ENCODE results near the gene OR52H1.

OR52H1 gene

GRCh38 chr11:5514841-5515240 is 33.5 kb downstream of the OR52H1 start (continued):
- TF ChIP-seq POU6F1 (CRISPR knock-in tag; IDR thresholded peaks at IDR 0.05; ENCODE audit: borderline replicate concordance, low read depth) (no peak), OSR1 (CRISPR knock-in tag; IDR thresholded peaks at IDR 0.05) (no peak), ZNF8 (CRISPR knock-in tag; IDR thresholded peaks at IDR 0.05) (no peak), ESRRG (CRISPR knock-in tag; IDR thresholded peaks at IDR 0.05) (no peak)

- TF ChIP-seq SNAI2 (CRISPR knock-in tag; IDR thresholded peaks at IDR 0.05) (no peak), ZNF8 (CRISPR knock-in tag; IDR thresholded peaks at IDR 0.05) (no peak), ESRRG (CRISPR knock-in tag; IDR thresholded peaks at IDR 0.05) (no peak), OSR1 (CRISPR knock-in tag; IDR thresholded peaks at IDR 0.05) (no peak), ZFP30 (CRISPR knock-in tag; IDR thresholded peaks at IDR 0.05) (no peak)
- ATAC-seq = no peak
These were observed 38.5 kb downstream of the OR52H1 start, which contains the start of gene UBQLN3 for GRCh38 chr11:5509803-5510202. TSS of gene UBQLN3 (minus strand) at chr11:5509957. CDS start at chr11:5509558, 399 bp downstream.

DNA sequence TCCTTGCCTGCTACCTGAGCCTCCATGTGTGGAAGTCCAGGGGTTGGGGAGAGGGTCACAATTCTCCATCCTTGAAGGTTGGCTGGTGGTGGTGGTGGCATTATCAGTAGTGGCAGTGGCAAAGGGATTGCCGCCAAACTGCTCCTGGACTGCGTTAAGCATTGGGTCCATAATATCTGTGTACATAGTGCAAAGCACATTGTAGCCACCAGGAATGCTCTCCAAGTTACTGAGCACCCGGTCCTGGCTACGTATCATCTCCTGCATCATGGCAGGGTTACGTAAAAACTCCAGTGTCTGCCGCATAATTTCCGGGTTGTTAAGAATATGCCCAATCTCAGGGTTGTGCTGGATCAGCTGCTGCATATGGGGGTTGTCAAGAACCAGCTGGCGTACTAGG is 39.7 kb downstream of the OR52H1 start:
- TF ChIP-seq RARB (CRISPR knock-in tag; IDR thresholded peaks at IDR 0.05) (no peak), TSHZ2 (CRISPR knock-in tag; IDR thresholded peaks at IDR 0.05) (no peak), OSR1 (CRISPR knock-in tag; IDR thresholded peaks at IDR 0.05) (no peak), ZNF8 (CRISPR knock-in tag; IDR thresholded peaks at IDR 0.05) (no peak), SNAI2 (CRISPR knock-in tag; IDR thresholded peaks at IDR 0.05) (no peak), POU6F1 (CRISPR knock-in tag; IDR thresholded peaks at IDR 0.05; ENCODE audit: borderline replicate concordance, low read depth) (no peak), TOX (CRISPR knock-in tag; IDR thresholded peaks at IDR 0.05; ENCODE audit: borderline replicate concordance) (no peak), ZNF565 (CRISPR knock-in tag; conservative IDR thresholded peaks at IDR 0.05; ENCODE audit: low read depth) (no peak), ARNTL (CRISPR knock-in tag; IDR thresholded peaks at IDR 0.05; ENCODE audit: borderline replicate concordance, low read depth) (no peak), CSDC2 (CRISPR knock-in tag; IDR thresholded peaks at IDR 0.05) (no peak), PPARA (CRISPR knock-in tag; IDR thresholded peaks at IDR 0.05; ENCODE audit: borderline replicate concordance) (no peak), ISL1 (CRISPR knock-in tag; IDR thresholded peaks at IDR 0.05) (no peak), ZFP30 (CRISPR knock-in tag; IDR thresholded peaks at IDR 0.05) (no peak), ZC3H10 (CRISPR knock-in tag; IDR thresholded peaks at IDR 0.05) (no peak)
- TF ChIP-seq, protein P1, sequence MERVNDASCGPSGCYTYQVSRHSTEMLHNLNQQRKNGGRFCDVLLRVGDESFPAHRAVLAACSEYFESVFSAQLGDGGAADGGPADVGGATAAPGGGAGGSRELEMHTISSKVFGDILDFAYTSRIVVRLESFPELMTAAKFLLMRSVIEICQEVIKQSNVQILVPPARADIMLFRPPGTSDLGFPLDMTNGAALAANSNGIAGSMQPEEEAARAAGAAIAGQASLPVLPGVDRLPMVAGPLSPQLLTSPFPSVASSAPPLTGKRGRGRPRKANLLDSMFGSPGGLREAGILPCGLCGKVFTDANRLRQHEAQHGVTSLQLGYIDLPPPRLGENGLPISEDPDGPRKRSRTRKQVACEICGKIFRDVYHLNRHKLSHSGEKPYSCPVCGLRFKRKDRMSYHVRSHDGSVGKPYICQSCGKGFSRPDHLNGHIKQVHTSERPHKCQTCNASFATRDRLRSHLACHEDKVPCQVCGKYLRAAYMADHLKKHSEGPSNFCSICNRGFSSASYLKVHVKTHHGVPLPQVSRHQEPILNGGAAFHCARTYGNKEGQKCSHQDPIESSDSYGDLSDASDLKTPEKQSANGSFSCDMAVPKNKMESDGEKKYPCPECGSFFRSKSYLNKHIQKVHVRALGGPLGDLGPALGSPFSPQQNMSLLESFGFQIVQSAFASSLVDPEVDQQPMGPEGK (CRISPR knock-in tag; IDR thresholded peaks at IDR 0.05; ENCODE audit: borderline replicate concordance) = no peak
- TF ChIP-seq, protein P2, sequence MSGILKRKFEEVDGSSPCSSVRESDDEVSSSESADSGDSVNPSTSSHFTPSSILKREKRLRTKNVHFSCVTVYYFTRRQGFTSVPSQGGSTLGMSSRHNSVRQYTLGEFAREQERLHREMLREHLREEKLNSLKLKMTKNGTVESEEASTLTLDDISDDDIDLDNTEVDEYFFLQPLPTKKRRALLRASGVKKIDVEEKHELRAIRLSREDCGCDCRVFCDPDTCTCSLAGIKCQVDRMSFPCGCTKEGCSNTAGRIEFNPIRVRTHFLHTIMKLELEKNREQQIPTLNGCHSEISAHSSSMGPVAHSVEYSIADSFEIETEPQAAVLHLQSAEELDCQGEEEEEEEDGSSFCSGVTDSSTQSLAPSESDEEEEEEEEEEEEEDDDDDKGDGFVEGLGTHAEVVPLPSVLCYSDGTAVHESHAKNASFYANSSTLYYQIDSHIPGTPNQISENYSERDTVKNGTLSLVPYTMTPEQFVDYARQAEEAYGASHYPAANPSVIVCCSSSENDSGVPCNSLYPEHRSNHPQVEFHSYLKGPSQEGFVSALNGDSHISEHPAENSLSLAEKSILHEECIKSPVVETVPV (CRISPR knock-in tag; IDR thresholded peaks at IDR 0.05) = no peak
- no peak for ATAC-seq

- ATAC-seq = no peak
- TF ChIP-seq RARB (CRISPR knock-in tag; IDR thresholded peaks at IDR 0.05) = no peak
- TF ChIP-seq BACH2 (CRISPR knock-in tag; IDR thresholded peaks at IDR 0.05; ENCODE audit: borderline replicate concordance) = no peak
- no peak for TF ChIP-seq OSR1 (CRISPR knock-in tag; IDR thresholded peaks at IDR 0.05)
- TF ChIP-seq ESRRG (CRISPR knock-in tag; IDR thresholded peaks at IDR 0.05) = no peak
- TF ChIP-seq CREB5 (CRISPR knock-in tag; IDR thresholded peaks at IDR 0.05; ENCODE audit: low read depth) = no peak
- no peak for TF ChIP-seq ZNF70 (CRISPR knock-in tag; IDR thresholded peaks at IDR 0.05)
- no peak for TF ChIP-seq GLIS3 (CRISPR knock-in tag; IDR thresholded peaks at IDR 0.05)
- no peak for TF ChIP-seq TSHZ2 (CRISPR knock-in tag; IDR thresholded peaks at IDR 0.05)
These were observed 40.4 kb downstream of the OR52H1 start for GRCh38 chr11:5507933-5508305.

Data from SK-N-SH treated with all-trans-retinoic acid at 6 μM for 48 hours (cell line).